Motor neuron (in vitro differentiated cells): Measurements from ENCODE around the gene SIGLEC1. TPM values are rescaled to one million over a fixed set of nuclear protein-coding genes. Genes with fewer than 3 reads are reported as not detected.

ENCODE experiments used
- ATAC-seq, 8 experiments: fragments of 200-7000 bp; cut with Tn5 transposase; replicated peaks in 6 of 8; 2 replicates each; pipeline ENCODE4 v1.8.0; 2021; ENCODE audit warnings: mild to moderate bottlenecking in 8 of 8, moderate library complexity in 8 of 8
- H3K27ac ChIP-seq, 2 donors: fragments of 250-450 bp; sonication (Bioruptor Pico); 2 replicates each; pipeline ENCODE4 v1.9.0; 2021; ENCODE audit warnings: antibody characterized with exemption in 2 of 2, mild to moderate bottlenecking in 2 of 2, moderate library complexity in 1 of 2
- H3K4me1 ChIP-seq, 2 donors: fragments of 250-450 bp; sonication (Bioruptor Pico); replicated peaks in 1 of 2; 2 replicates each; pipeline ENCODE4 v1.6.1; 2021; ENCODE audit warnings: antibody characterized with exemption in 2 of 2, mild to moderate bottlenecking in 2 of 2, moderate library complexity in 1 of 2
- H3K4me3 ChIP-seq, 5 donors: fragments of 250-450 bp; sonication (Bioruptor Pico); 2 replicates each; pipeline ENCODE4 v1.9.0; 2021; ENCODE audit warnings: antibody characterized with exemption in 5 of 5, mild to moderate bottlenecking in 5 of 5, moderate library complexity in 4 of 5
- WGBS, 10 experiments: fragments of 450-650 bp; shearing (Covaris generic); methylation state at CpG; one replicate each; pipeline ENCODE4 v1.0.0; 2022; 5-methylcytosine and 5-hydroxymethylcytosine counted together
- in situ Hi-C, 9 experiments: fragments of 400-800 bp; cut with MboI; loops; one replicate each; pipeline ENCODE4 v1.15.0; 2021; ENCODE audit warnings: low sequenced_read_pairs in 9 of 9, low pct_unique_long_range_greater_than_20kb in 2 of 9; ENCODE audit not compliant: unreplicated experiment in 9 of 9
- total RNA-seq, 8 experiments: library from RNA; unstranded; fragments of 300-600 nt; gene quantifications; 2 replicates each; pipeline versions ENCODE4 v1.2.3 to v1.2.4, GENCODE V29; 2022

The SIGLEC1 gene
- total RNA-seq, 8 experiments from 2014 or later: 0.07 to 0.66 (median 0.31) TPM

DNA sequence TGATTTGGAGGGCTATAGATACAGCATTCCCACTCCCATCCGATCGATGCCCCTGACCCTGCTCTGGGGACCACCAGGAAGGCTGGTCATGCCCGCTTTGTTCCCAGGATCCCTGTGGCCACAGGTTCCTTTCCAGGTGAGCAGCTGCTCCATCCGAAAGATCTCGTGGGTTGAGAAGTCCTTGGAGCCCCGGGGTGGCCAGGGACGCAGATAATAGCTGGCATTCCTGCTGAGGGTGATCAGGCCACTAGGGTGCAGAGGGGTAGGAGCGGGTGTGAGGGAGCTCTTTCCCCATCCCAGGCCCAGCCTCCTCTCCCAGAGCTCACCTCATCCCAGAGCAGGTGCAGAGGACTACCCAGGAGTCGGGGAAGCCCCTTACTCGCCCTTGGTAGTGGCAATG lies 38.0 kb downstream of the SIGLEC1 start:
- Histone ChIP-seq H3K27ac (no peak overlapping the region), H3K4me1 (peaks cover 3 to 4% of the 10 kb centered on the region in 2 donors), H3K4me3 (no peak overlapping the region)
- ATAC-seq: no peak
- WGBS, 10 experiments: 33 to 80% (median 73%) methylated on average over 2 to 6 of the region's 10 CpGs; no CpG with 5 or more reads in 5 of the 10 experiments
- in situ Hi-C loops: no loop called here

DNA sequence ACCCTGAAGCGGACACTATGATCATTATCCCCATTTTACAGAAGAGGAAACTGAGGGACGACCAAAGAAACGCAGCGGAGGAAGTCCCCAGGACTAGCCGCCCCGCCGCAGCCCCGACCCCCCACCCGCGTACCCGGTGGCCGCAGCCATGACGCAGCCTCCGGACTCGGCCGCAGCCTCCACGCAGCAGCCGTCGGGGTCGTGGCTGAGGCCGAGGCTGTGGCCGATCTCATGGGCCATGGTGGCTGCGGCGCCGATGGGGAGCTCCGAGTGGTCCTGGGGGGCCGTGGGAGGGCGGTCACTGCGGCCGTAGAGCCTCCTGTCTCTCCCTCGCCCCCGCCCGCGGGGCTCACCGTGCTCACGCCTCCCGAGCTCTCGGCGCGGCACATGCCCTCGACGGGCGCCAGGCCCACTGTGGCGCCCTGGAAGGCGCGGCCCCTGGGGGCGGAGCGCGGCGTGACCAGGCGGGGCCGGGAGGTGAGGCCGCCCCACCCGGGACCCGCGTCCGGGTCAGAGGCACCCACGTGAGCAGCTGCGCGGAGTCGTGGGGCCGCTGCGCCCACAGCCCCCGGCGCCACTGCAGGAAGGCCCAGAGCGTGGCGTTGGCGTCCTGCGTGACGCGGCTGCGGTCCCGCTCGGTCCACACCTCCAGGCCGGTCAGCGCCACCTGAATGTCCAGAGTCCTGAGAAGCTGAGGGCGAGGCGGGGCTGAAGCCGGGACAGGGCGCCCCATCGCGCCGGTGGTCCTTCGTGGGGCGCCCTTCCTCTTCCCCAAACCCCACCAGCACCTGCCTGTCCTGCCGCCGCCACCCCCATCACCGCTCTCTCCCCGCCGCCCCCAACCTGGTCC lies 39.0 kb downstream of the SIGLEC1 start:
- Histone ChIP-seq H3K4me3 (no peak overlapping the region), H3K4me1 (peaks cover 3 to 4% of the 10 kb centered on the region in 2 donors), H3K27ac (no peak overlapping the region)
- WGBS, 10 experiments: 88 to 96% (median 92%) methylated on average over 4 to 12 of the region's 90 CpGs; no CpG with 5 or more reads in 6 of the 10 experiments
- in situ Hi-C loops: no loop called here
- no peak for ATAC-seq

DNA sequence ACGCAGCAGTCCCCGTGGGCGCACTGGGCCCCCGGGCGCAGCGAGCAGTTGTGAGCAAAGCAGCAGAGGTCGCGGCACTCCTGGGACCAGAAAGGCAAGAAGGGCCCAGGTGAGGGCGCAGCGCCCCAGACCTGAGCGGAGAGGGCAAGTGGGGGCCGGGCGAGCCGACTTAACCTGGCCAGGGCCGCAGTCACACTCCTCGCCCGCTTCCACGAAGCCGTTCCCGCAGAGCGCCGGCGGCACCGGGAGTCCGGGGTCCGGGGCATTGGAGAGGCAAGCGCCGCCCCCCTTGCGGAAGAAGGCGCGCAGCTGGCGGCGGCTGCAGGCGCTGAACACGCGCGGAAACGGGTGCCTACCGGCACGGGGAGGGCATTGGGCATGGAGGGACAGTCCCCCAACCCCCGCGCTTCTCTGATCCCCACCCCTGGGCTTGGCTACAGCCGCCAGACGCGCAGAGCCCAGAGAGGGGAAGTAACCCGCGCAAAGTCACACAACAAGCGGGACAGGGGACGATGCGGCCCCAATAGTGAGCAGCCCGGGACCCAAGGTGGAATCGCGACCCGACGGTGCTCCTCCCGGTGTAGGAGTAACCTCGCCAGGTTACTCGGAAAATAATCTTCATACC lies 39.7 kb downstream of the SIGLEC1 start:
- no peak for ATAC-seq
- Histone ChIP-seq H3K4me1 (peaks cover 3 to 4% of the 10 kb centered on the region in 2 donors), H3K4me3 (no peak overlapping the region), H3K27ac (no peak overlapping the region)
- WGBS, 10 experiments: 10 to 85% (median 23%) methylated on average over 4 to 14 of the region's 58 CpGs; no CpG with 5 or more reads in 5 of the 10 experiments
- in situ Hi-C loops: no loop called here

DNA sequence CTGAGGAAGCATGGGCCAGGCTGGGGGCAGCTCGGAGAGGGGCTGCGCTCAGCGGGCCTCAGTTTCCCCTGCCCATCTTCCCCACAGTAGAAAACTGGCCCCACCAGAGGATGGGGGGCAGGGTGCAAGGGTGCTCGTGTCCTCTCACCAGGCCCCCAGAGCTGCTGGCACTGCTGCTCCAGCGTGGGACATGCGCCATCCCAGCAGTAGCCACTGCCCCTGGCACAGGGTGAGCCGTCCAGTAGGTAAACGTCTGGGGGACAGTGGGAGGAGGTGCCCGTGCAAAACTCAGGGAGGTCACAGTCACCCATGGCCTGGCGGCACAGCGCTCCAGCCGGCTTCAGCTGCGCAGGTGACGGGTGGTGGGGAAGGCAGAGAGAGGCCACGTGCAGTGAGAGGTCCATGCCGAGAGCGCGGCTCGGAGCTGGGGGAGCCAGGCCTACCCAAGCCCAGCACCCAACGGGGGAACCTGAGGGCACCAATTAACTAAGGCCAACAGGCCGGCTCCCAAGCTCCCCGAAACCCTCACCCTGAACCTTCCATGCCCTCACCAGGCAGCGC lies 40.3 kb downstream of the SIGLEC1 start:
- H3K27ac ChIP-seq: no peak overlapping the region
- no peak for ATAC-seq
- in situ Hi-C loops: no loop called here
- 20 to 96% (median 63%) methylated on average over 1 to 6 of the region's 23 CpGs; no CpG with 5 or more reads in 5 of the 10 experiments for WGBS, 10 experiments
- H3K4me1 ChIP-seq: peaks cover 3 to 4% of the 10 kb centered on the region in 2 donors
- H3K4me3 ChIP-seq: no peak overlapping the region

DNA sequence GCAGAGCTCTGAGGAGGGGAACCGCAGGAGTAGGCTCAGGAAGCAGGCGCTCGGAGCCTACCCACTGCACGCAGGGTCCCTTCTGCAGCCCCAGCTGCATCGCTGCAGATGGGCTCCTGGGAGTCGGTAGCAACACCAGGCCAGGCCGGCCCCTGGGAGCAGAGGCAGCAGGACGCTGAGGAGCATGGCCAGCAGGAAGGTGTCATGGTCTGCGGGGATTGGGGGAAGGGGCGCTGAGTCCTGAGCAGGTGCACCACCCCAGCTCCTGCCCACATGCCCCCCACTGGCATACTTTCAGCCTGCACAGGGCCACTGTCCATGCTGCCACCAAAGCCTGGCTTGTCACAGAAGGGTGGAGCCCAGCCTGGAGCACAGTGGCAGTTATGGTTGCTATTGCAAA lies 41.5 kb downstream of the SIGLEC1 start:
- Histone ChIP-seq H3K27ac (no peak overlapping the region), H3K4me3 (no peak overlapping the region), H3K4me1 (no peaks in the 10 kb centered on the region)
- ATAC-seq: peak in 2 of 8 experiments; percentile 14 to 15
- in situ Hi-C loops: no loop called here
- WGBS, 10 experiments: 56 to 93% (median 81%) methylated on average over 2 to 7 of the region's 10 CpGs; no CpG with 5 or more reads in 6 of the 10 experiments

DNA sequence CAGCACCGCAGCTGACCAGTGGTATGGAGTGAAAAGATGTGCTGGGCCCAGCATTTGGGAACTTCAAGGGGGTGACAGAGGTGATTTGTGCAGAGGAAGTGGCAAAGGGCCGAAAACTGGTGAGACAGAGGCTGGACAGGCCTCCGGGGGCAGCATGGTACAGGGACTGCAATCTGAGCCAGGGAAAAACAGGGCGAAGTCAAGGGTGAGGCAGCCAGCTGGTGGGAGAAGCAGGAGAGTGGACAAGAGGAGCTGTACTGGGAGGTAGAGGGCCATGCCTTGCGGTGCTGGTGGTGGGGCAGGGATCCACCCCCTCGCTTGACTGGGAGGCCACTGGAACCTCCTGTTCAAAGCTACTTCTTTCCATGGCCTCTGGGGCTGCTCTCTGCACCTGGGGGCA lies 41.9 kb downstream of the SIGLEC1 start:
- H3K27ac ChIP-seq: no peak overlapping the region
- 41 to 80% (median 55%) methylated on average over 1 to 5 of the region's 6 CpGs; no CpG with 5 or more reads in 3 of the 10 experiments for WGBS, 10 experiments
- peak in 6 of 8 experiments; percentile 22 to 66 (median 60) for ATAC-seq
- no peak overlapping the region for H3K4me3 ChIP-seq
- in situ Hi-C loops: no loop called here
- H3K4me1 ChIP-seq: no peaks in the 10 kb centered on the region

DNA sequence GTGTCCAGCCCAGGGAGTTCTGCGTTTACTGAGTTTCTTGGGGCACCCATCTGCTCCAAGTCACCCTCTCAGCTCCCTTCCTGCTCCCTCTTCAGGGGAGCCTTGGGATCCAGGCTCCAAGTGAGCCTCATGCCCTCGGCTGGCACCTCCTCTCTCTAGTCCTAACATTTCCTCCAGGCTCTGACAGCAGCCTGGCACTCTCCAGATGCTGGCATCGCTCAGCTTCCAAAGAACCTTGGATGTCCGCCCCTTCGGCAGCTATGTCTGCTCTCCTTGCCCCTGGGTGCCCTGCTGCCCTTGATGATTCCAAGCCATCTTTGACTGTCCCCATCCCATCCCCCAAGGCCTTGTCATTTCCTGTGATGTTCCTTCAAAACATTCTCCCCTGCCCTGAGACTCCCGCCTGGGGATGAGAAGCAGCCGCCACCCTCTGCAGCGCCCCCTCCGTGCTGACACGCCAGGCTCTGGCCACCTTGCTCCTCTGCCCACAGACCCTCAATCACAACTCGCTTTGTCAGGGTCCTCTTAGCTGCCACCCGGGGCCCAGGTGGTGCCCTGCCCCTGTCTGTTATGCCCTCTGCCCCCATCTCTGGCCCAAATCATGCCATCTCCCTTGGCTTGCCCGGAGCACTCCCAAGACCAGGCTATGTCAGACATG lies 42.6 kb downstream of the SIGLEC1 start:
- Histone ChIP-seq H3K27ac (no peak overlapping the region), H3K4me3 (no peak overlapping the region), H3K4me1 (no peaks in the 10 kb centered on the region)
- WGBS, 10 experiments: 57 to 80% (median 66%) methylated on average over 1 to 7 of the region's 13 CpGs; no CpG with 5 or more reads in 7 of the 10 experiments
- no peak for ATAC-seq
- in situ Hi-C loops: no loop called here

DNA sequence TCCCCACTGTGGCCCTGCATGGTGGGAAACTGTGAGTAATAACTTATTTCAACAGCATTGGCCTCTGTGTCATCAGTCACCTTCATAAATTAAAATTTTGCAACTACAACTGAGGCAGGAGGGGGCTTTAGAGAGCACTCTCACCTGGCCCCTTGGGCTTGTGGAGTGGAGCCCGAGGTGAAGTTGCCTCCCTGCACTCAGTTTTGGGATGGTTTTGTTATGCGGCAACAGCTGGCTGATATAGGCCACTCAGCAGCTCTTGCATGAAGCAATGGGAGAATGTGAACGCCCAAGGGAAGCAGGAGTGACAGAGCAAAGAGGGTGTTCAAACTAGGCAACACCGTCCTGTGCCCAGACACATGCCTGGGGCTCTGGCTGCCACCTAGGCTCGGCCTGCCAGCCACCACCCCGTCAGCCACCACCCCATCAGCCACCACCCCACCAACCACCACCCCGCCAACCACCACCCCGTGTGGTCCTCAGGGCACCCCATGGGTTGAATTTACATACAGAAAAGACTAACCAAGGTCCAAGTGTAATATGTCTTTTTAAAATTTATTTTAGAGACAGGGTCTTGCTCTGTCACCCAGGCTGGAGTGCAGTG lies 44.9 kb downstream of the SIGLEC1 start:
- in situ Hi-C loops: no loop called here
- no peaks in the 10 kb centered on the region for H3K4me1 ChIP-seq
- no peak overlapping the region for H3K27ac ChIP-seq
- no peak overlapping the region for H3K4me3 ChIP-seq
- ATAC-seq: peak in 1 of 8 experiments; percentile 5
- WGBS, 10 experiments: 83 to 100% (median 95%) methylated on average over 1 to 2 of the region's 8 CpGs; no CpG with 5 or more reads in 6 of the 10 experiments

DNA sequence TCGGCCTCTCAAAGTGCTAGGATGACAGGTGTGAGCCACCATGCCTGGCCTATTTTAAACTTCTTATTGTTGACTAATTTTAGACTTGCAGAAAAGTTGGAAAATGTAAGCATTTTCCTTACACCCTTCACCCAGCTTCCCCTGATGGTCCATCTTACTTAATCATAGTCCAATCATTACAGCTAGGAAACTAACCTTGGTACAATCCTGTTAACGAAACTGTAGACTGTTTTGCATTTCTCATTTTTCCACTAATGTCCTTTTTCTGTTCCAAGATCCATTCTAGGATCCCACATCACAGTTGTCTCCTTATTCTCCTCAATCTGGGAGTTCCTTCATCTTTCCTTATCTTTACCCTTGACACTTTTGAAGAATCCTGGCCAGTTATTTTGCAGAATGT lies 48.5 kb downstream of the SIGLEC1 start:
- Histone ChIP-seq H3K27ac (no peak overlapping the region), H3K4me3 (no peak overlapping the region), H3K4me1 (peaks cover 4 to 5% of the 10 kb centered on the region in 2 donors)
- no peak for ATAC-seq
- in situ Hi-C loops: no loop called here
- 27 to 96% (median 71%) methylated on average over 1 to 2 of the region's 2 CpGs; no CpG with 5 or more reads in 3 of the 10 experiments for WGBS, 10 experiments

DNA sequence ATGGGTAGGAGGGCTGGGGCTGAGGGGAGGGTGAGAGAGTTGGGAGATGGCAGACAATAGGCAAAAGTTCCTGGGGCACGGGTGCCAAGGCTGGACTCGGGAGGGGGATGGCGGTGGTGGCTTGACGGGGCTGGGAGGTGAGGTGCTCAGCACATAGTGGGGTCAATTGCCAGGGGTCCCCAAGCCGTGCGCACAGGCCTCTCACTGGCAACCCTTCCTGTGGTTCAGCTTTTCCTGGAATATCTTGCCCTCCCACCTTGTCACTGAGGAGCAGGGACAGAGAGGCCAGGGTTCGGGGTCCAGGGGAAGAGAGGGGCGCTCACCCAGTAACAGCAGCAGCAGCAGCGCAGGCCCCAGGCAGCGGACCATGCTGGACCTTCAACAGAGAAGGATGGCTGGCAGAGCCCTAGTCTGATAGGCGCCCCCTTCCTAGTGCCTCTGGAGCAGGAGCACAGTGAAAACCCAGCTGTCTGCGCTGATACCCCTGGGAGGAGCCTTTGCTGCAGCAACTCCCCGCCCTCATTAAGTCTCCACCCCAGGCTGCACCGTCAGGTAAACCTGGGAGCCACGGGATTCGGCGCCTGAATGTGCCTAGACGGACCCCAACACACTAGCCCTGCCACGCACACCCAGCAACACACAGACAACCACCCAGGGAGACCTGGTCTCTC lies 49.2 kb downstream of the SIGLEC1 start, which contains the start of gene GFRA4:
Gene GFRA4, minus strand, starts transcription at position 369 of the 671 bp plus-strand sequence. Its CDS starts 0 bp downstream, at position 369.
- no peak for ATAC-seq
- WGBS, 10 experiments: 48 to 90% (median 63%) methylated on average over 1 to 9 of the region's 19 CpGs; no CpG with 5 or more reads in 5 of the 10 experiments
- no peak within 1 kb of the TSS for H3K4me3 ChIP-seq
- H3K4me1 ChIP-seq: peaks cover 11 to 12% of the 10 kb centered on the region in 2 donors
- H3K27ac ChIP-seq: no peak within 1 kb of the TSS
- in situ Hi-C loops: no loop called here
